HCT116 (cell line): ENCODE results near the gene IGSF3.
"Not testable (repeated sequence)": the region's sequence is repeated elsewhere in the genome, so short reads cannot be mapped to it uniquely, and the experiment has no call there.

Experiments
- CTCF ChIP-seq, 3 experiments: fragments of 200-600 bp in 1 of 3; sonication (generic) in 1 of 3; IDR thresholded peaks in 2 of 3; conservative IDR thresholded peaks in 1 of 3; 2 replicates each; pipeline ENCODE4 v1.5.1; 2012 to 2017; ENCODE audit warnings: low read depth in 2 of 3, low read length in 2 of 3, antibody characterized with exemption in 1 of 3, borderline replicate concordance in 1 of 3, control low read depth in 1 of 3, mild to moderate bottlenecking in 1 of 3, mixed read lengths in 1 of 3, mixed run types in 1 of 3, moderate library complexity in 1 of 3; ENCODE audit not compliant: insufficient read depth in 1 of 3
- EZH2 ChIP-seq: fragments of 200-600 bp; sonication (generic); IDR thresholded peaks from 2 replicates; pipeline ENCODE4 v1.6.1; 2017; ENCODE audit warnings: antibody characterized with exemption, mixed run types
- JUND ChIP-seq: IDR thresholded peaks from 2 replicates; pipeline ENCODE4 v1.6.1; 2012
- MAX ChIP-seq: IDR thresholded peaks from 2 replicates; pipeline ENCODE4 v1.6.1; 2012
- POLR2A ChIP-seq: IDR thresholded peaks from 2 replicates; pipeline ENCODE4 v1.7.0; 2011; ENCODE audit warnings: borderline replicate concordance; ENCODE audit not compliant: insufficient read depth, insufficient read length; ENCODE audit errors: extremely low read depth
- POLR2AphosphoS5 ChIP-seq: IDR thresholded peaks from 2 replicates; pipeline ENCODE4 v1.6.1; 2011; ENCODE audit warnings: mild to moderate bottlenecking, low read depth, low read length, moderate library complexity
- RAD21 ChIP-seq: IDR thresholded peaks from 2 replicates; pipeline ENCODE4 v1.6.1; 2012; ENCODE audit warnings: low read depth, mild to moderate bottlenecking
- ZBTB33 ChIP-seq: IDR thresholded peaks from 2 replicates; pipeline ENCODE4 v1.6.1; 2011; ENCODE audit warnings: mild to moderate bottlenecking, low read length, moderate library complexity; ENCODE audit not compliant: insufficient replicate concordance; ENCODE audit errors: extremely low read depth
- ZFX ChIP-seq: fragments of 450-650 bp; IDR thresholded peaks from 2 replicates; pipeline ENCODE4 v1.6.1; 2017

DNA sequence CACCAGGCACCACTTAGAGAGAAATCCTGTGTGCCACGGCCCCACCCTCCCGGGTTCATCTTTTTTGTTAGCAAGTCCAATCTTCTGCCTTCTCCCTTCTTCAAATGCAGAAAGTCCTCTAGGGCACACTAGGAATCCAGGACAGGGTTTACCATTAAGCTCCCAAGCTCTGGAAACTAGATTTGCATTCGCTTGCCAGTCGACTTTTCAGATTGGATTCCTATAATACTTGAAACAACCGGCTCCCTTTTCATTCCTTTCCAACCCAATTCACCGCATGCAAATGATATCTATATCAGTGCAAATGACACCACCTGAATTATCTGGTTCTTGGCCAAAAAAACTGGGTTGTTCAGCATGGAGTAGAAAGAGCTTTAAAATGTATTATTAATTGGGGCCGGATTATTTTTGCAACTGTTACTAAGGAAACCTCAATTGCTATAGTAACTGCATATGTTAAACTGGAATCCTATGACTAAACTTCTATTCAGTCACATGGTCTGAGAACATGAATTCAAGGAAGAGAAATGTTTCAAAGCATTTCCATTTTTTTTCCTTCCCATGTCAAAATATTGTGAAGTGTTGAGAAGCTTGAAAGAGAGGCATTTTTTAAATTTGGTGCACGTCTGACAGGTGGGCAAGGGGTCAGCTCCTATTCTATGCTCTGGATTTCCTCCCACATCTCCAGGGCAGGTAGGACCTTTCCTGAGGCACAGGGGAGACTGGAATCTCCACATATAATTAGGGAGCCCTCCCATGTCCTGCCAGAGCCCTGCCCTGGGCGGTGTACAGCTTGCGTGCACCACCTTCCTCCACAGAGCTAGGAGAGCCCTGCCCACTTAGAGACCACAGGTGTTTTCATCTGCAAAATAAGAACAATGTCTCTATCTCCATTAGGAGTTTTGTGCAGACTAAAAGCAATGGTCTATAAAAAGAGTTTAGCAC, 76.3 kb downstream of the IGSF3 start:
- TF ChIP-seq CTCF (IDR thresholded peaks at IDR 0.05 in 2 of 3, conservative IDR thresholded peaks at IDR 0.05 in 1 of 3; ENCODE audit: borderline replicate concordance in 1 of 3, insufficient read depth in 1 of 3, low read depth in 2 of 3, low read length in 2 of 3); ZFX; POLR2A; RAD21; ZBTB33; POLR2AphosphoS5; EZH2; JUND; MAX: not testable (repeated sequence)
